CMK (cell line): ENCODE data around the gene MYOZ3.

Experiments
- DNase-seq: peaks from one replicate; pipeline ENCODE4 v3.0.0-alpha.2; 2010; ENCODE audit warnings: low read depth

The MYOZ3 gene

DNA sequence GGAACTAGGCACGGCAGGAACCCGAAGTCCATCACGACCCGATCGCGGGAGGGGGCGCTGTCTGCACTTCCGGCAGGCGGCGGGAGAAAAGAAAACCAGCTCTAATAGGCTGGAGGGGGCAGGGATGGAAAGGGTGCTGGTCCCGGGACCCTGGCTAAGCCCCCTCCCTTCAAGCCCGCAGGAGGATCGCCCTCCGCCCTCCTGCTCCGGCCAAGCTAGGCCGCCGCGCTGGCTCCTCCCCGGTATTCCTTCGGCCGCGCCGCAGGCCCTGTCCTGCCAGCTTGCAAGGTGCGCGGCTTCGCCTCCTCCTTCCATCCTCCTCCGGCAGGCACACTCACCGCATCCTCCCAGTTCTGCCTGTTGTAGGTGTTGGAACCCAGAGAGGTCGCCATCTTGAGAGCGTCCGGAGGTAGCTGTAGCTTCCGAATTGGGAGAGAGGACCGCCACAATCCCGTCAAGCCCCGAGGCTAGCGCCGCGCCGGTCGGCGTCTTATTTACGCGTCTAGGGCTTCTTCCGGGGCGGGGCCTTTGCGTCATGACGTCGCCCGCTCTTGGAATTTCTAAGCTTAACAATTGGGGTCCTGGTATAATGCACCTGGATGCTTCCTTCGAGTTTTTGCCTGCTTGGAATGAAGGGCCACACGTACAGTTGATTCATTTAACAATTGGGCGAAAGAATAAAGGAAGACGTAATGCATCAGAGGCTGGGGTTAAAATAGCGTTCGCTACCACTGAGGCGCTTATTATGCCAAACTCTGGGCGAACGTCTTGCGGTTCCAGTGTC is 39.7 kb downstream of the MYOZ3 start, which contains the start of gene RBM22:
Gene RBM22 (minus strand): TSS at position 469 of the 784 bp plus-strand sequence. CDS start 77 bp downstream, at position 392.
- peak; percentile 62 for DNase-seq

DNA sequence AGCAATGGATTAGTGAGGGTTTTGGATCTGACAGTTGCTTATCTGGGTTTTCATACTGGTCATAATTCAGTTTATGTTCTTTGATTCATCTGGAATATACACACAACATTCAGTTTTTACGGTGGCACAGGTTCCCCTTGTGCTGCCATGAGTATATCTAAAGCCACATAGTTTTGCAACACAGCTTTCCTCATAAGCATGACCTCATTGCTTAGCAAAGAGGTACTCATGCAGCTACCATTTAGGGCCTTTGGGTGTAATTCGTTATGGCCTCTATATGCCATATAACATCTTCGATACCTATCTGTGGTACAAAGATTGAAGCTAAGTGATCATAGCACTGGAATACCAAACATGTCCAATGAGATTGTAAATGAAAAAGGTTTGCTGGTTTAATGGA is 42.7 kb downstream of the MYOZ3 start:
- no peak for DNase-seq

DNA sequence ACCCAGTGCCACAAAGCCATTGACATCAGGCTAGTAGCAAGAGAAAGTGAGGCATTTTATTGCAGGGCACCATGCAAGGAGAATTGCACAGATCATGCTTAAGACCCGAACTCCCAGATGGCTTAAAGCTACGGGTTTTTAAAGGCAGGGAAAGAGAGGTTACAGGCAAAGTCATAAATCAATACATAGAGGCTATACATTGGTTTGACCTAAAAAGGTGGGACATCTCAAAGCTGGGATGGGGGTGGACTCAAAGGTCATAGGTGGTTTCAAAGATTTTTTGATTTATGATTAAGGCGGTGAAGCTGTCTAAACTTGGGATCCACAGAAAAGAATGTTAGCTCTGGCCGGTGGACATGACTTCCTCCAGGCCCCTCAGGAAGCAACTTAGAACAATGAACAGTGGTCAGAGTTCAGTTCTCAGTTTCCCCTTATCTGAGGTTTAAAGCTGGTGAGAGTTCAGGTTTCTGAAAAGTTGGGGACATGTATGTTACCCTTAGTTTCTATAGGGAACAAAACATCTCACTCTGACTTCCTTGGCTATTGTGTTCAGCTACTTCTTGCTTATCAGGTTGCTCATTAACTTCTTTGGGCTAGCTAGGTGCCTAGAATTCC is 45.8 kb downstream of the MYOZ3 start:
- no peak for DNase-seq

DNA sequence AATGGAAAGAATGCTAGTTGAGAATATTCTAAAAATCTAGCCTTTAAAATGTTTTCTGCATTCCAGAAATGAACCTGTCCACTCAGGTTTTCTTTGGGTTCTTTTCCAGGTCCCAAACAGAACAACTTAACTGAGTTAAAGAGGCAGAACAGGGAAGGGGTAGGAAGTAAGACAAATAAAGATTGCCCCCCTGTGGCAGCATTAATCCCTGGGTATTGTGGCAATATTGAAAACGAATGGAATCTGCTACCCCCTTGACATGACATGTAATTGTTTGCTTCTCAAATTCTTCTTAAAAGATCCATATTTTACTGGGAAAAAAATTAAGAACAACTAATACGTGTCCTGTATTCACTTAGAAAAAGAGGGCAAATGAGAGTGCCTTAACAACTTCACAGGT is 49.1 kb downstream of the MYOZ3 start:
- DNase-seq, result no peak

DNA sequence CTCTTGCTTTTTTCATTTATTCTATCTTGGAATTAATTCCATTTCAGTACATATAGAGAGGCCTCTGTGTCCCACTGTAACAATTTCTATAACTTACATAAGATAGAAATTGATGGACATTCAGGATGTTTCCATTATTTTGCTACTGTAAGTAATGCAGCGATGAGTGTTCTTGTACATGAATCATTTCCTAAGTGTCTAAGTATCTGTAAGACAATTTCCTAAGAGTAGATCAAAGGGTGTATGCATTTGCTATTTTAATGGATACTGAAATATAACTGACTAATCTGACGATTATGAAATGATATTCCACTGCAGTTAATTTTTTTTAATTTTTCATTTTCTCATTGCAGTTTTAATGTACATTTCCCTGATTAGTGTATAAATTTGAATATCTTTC is 62.8 kb downstream of the MYOZ3 start:
- no peak for DNase-seq
